ENCODE results near the gene NLGN3.
"Not testable (repeated sequence)": the region's sequence is repeated elsewhere in the genome, so short reads cannot be mapped to it uniquely, and the experiment has no call there.

Gene NLGN3

GRCh38 chrX:71169586-71169985 is 24.9 kb downstream of the NLGN3 start:
- no peak for DNase-seq (ENCODE audit: low read depth in 2 of 2)

- DNase-seq (ENCODE audit: low read depth in 2 of 2) = no peak
Measured at GRCh38 chrX:71170660-71171059, 26.0 kb downstream of the NLGN3 start.

- no peak for DNase-seq (ENCODE audit: low read depth in 2 of 2)
Measured at GRCh38 chrX:71171110-71171801, 26.6 kb downstream of the NLGN3 start.

GRCh38 chrX:71173440-71173839 is 28.8 kb downstream of the NLGN3 start:
- DNase-seq (ENCODE audit: low read depth in 2 of 2) = no peak

- no peak for DNase-seq (ENCODE audit: low read depth in 2 of 2)
Measured at GRCh38 chrX:71174795-71175194, 30.2 kb downstream of the NLGN3 start.

GRCh38 chrX:71175531-71175930 is 30.9 kb downstream of the NLGN3 start:
- no peak for DNase-seq (ENCODE audit: low read depth in 2 of 2)

- no peak for DNase-seq (ENCODE audit: low read depth in 2 of 2)
Measured at GRCh38 chrX:71177327-71177726, 32.7 kb downstream of the NLGN3 start.

GRCh38 chrX:71178908-71179307 is 34.3 kb downstream of the NLGN3 start:
- DNase-seq (ENCODE audit: low read depth in 2 of 2) = peak; percentile 11 to 23

GRCh38 chrX:71180579-71181265 is 36.1 kb downstream of the NLGN3 start:
- not testable (repeated sequence) for DNase-seq (ENCODE audit: low read depth in 2 of 2)

GRCh38 chrX:71181558-71181909 is 36.9 kb downstream of the NLGN3 start:
- peak; percentile 17 to 34 for DNase-seq (ENCODE audit: low read depth in 2 of 2)

- peak; percentile 72 to 79 for DNase-seq (ENCODE audit: low read depth in 2 of 2)
Measured at GRCh38 chrX:71181910-71182799, 37.5 kb downstream of the NLGN3 start.

GRCh38 chrX:71182871-71183270 is 38.2 kb downstream of the NLGN3 start:
- no peak for DNase-seq (ENCODE audit: low read depth in 2 of 2)

GRCh38 chrX:71183341-71183740 is 38.7 kb downstream of the NLGN3 start:
- no peak for DNase-seq (ENCODE audit: low read depth in 2 of 2)

GRCh38 chrX:71184092-71184491 is 39.5 kb downstream of the NLGN3 start:
- no peak for DNase-seq (ENCODE audit: low read depth in 2 of 2)

GRCh38 chrX:71184803-71185495 is 40.3 kb downstream of the NLGN3 start:
- DNase-seq (ENCODE audit: low read depth in 2 of 2) = no peak

GRCh38 chrX:71191248-71191647 is 46.6 kb downstream of the NLGN3 start:
- DNase-seq (ENCODE audit: low read depth in 2 of 2) = no peak

GRCh38 chrX:71195964-71196649 is 51.5 kb downstream of the NLGN3 start:
- no peak for DNase-seq (ENCODE audit: low read depth in 2 of 2)

GRCh38 chrX:71198066-71198465 is 53.4 kb downstream of the NLGN3 start:
- no peak for DNase-seq (ENCODE audit: low read depth in 2 of 2)

GRCh38 chrX:71199252-71200008 is 54.8 kb downstream of the NLGN3 start:
- DNase-seq (ENCODE audit: low read depth in 2 of 2) = no peak

GRCh38 chrX:71210816-71211215 is 66.2 kb downstream of the NLGN3 start:
- no peak for DNase-seq (ENCODE audit: low read depth in 2 of 2)

GRCh38 chrX:71212536-71212935 is 67.9 kb downstream of the NLGN3 start:
- DNase-seq (ENCODE audit: low read depth in 2 of 2) = no peak

All from stimulated activated CD8-positive, alpha-beta memory T cell treated with anti-CD3 and anti-CD28 coated beads, Interleukin-7, amount 100 ng/mL, for 4 hours (primary cell).